ENCODE measurements around the gene MECP2. TPM values are rescaled to one million over a fixed set of nuclear protein-coding genes. Genes with fewer than 3 reads are reported as not detected.
"Not testable (repeated sequence)": the region's sequence is repeated elsewhere in the genome, so short reads cannot be mapped to it uniquely, and the experiment has no call there.

MECP2 gene
- total and polyA plus RNA-seq, 2 experiments from 2014 or later = 18.1 to 19.4 TPM

DNA sequence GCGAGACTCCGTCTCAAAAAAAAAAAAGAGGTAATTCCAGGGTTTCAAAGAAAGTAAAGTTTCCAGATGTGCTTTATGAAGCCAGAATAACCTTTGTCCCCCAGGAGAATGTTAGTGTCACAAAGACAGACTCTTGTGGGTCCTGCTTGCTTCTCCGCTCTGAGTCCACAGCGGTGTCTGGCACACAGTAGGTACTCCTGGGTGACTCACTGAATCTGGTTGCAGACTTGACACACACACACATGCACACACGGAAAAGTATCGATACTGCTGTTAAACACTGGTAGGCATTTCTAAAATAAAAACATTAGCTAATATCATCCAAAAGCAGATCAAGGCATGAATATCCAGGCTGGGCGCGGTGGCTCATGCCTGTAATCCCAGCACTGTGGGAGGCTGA is 102.0 kb downstream of the MECP2 start:
- no peaks in the 10 kb centered on the region for H3K36me3 ChIP-seq (replicated peaks; ENCODE audit: insufficient read depth, low read depth)
- WGBS (ENCODE audit: low lambda C conversion rate, missing lambda C conversion rate) = 86% methylated on average over 8 of the region's 8 CpGs
- no peak overlapping the region for H2AFZ ChIP-seq
- H3K9me3 ChIP-seq (ENCODE audit: low read depth) = no peaks in the 10 kb centered on the region
- no peak overlapping the region for H3K27ac ChIP-seq
- H4K20me1 ChIP-seq (ENCODE audit: insufficient read depth, poor library complexity, severe bottlenecking) = no peaks in the 10 kb centered on the region
- no peaks in the 10 kb centered on the region for H3K9me2 ChIP-seq (replicated peaks; ENCODE audit: insufficient read depth)
- no peak overlapping the region for H3K4me3 ChIP-seq
- H3K4me2 ChIP-seq = no peak overlapping the region
- H3K27me3 ChIP-seq = no peaks in the 10 kb centered on the region
- TF ChIP-seq EZH2phosphoT487 (IDR thresholded peaks at IDR 0.05; ENCODE audit: low read depth, severe bottlenecking, unreplicated experiment) = no peak
- TF ChIP-seq EZH2 (IDR thresholded peaks at IDR 0.05; ENCODE audit: borderline replicate concordance) = no peak
- TF ChIP-seq, protein P1, sequence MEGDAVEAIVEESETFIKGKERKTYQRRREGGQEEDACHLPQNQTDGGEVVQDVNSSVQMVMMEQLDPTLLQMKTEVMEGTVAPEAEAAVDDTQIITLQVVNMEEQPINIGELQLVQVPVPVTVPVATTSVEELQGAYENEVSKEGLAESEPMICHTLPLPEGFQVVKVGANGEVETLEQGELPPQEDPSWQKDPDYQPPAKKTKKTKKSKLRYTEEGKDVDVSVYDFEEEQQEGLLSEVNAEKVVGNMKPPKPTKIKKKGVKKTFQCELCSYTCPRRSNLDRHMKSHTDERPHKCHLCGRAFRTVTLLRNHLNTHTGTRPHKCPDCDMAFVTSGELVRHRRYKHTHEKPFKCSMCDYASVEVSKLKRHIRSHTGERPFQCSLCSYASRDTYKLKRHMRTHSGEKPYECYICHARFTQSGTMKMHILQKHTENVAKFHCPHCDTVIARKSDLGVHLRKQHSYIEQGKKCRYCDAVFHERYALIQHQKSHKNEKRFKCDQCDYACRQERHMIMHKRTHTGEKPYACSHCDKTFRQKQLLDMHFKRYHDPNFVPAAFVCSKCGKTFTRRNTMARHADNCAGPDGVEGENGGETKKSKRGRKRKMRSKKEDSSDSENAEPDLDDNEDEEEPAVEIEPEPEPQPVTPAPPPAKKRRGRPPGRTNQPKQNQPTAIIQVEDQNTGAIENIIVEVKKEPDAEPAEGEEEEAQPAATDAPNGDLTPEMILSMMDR (IDR thresholded peaks at IDR 0.05; ENCODE audit: poor library complexity) = no peak
- no peaks in the 10 kb centered on the region for H3K4me1 ChIP-seq (ENCODE audit: insufficient read depth)
- DNase-seq (ENCODE audit: low spot score) = no peak
- no peaks in the 10 kb centered on the region for H3K79me2 ChIP-seq

DNA sequence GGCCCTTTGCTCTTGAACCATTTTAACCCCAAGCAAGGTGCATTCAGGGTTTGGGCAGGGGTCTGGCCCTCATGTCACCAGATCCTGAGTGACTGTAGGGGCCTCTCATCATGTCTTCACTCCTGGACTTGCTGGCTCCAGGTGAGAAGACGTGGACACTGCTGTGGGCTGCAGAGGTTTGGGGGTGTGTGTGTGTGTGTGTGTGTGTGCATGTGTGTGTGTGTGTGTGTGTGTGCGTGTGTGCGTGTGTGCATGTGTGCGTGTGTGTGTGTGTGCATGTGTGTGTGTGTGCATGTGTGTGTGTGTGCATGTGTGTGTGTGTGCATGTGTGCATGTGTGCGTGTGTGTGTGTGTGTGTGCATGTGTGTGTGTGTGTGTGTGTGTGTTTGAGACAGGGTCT is 103.1 kb downstream of the MECP2 start:
- not testable (repeated sequence) for H4K20me1 ChIP-seq (ENCODE audit: insufficient read depth, poor library complexity, severe bottlenecking); H3K79me2 ChIP-seq; H3K27ac ChIP-seq; H2AFZ ChIP-seq; H3K27me3 ChIP-seq; H3K4me3 ChIP-seq; H3K36me3 ChIP-seq (replicated peaks; ENCODE audit: insufficient read depth, low read depth); H3K4me2 ChIP-seq; H3K9me2 ChIP-seq (replicated peaks; ENCODE audit: insufficient read depth); H3K9me3 ChIP-seq (ENCODE audit: low read depth); DNase-seq (ENCODE audit: low spot score); H3K4me1 ChIP-seq (ENCODE audit: insufficient read depth)
- 83% methylated on average over 4 of the region's 5 CpGs for WGBS (ENCODE audit: low lambda C conversion rate, missing lambda C conversion rate)

DNA sequence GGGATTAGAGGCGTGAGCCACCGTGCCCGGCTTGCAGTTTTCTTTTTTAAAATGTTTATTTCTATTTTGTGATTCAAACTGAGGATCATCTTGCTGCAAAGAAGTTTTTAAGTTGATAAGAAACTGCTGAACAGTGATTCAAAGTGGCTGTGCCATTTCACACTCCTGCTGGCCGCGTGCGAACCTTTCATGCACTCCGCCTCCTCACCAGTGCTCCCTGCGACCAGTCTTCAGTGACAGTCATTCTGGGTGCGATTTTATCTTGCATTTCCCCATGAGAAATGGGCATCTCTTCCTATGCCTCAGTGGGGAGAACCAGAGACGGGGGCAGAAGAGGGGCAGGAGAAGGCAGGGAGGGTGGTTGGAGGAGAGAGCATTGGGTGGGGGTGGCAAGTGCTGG is 103.5 kb downstream of the MECP2 start:
- H4K20me1 ChIP-seq (ENCODE audit: insufficient read depth, poor library complexity, severe bottlenecking) = no peaks in the 10 kb centered on the region
- 91% methylated on average over 10 of the region's 10 CpGs for WGBS (ENCODE audit: low lambda C conversion rate, missing lambda C conversion rate)

DNA sequence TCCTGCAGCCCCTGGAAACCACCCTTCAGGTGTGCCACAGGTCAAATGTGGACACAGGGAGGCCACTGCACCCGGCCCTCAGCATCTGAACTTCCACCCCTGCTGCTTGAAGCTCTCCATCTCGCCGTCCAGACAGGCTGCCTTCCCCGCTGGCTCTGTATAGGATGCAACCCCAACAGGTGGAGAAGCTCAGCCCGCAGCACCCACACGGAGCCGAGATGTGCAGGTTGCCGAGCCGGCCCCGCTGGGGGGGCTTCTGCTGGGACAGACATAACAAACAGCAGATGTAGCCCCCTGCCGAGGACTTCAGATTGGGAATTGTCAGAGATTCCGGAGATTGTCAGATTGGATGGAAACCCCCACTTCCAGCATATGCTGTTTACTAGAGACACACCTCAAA is 104.4 kb downstream of the MECP2 start:
- DNase-seq (ENCODE audit: low spot score) = no peak
- Histone ChIP-seq H3K27me3 (no peaks in the 10 kb centered on the region), H3K9me2 (replicated peaks; ENCODE audit: insufficient read depth) (no peaks in the 10 kb centered on the region), H3K4me3 (no peak overlapping the region), H3K36me3 (replicated peaks; ENCODE audit: insufficient read depth, low read depth) (no peaks in the 10 kb centered on the region), H3K79me2 (no peaks in the 10 kb centered on the region), H3K4me2 (no peak overlapping the region), H4K20me1 (ENCODE audit: insufficient read depth, poor library complexity, severe bottlenecking) (no peaks in the 10 kb centered on the region), H3K4me1 (ENCODE audit: insufficient read depth) (no peaks in the 10 kb centered on the region), H2AFZ (no peak overlapping the region), H3K27ac (no peak overlapping the region), H3K9me3 (ENCODE audit: low read depth) (no peaks in the 10 kb centered on the region)
- 86% methylated on average over 12 of the region's 12 CpGs for WGBS (ENCODE audit: low lambda C conversion rate, missing lambda C conversion rate)
- TF ChIP-seq, protein P1 (IDR thresholded peaks at IDR 0.05; ENCODE audit: poor library complexity) = no peak
- TF ChIP-seq EZH2phosphoT487 (IDR thresholded peaks at IDR 0.05; ENCODE audit: low read depth, severe bottlenecking, unreplicated experiment) (no peak), EZH2 (IDR thresholded peaks at IDR 0.05; ENCODE audit: borderline replicate concordance) (no peak)

More for the DNA sequence above, 103.5 kb downstream of the MECP2 start:
- Histone ChIP-seq H3K9me3 (ENCODE audit: low read depth) (no peaks in the 10 kb centered on the region), H3K9me2 (replicated peaks; ENCODE audit: insufficient read depth) (no peaks in the 10 kb centered on the region), H3K79me2 (no peaks in the 10 kb centered on the region), H3K4me1 (ENCODE audit: insufficient read depth) (no peaks in the 10 kb centered on the region), H3K4me3 (no peak overlapping the region), H3K4me2 (no peak overlapping the region), H3K27me3 (no peaks in the 10 kb centered on the region), H3K36me3 (replicated peaks; ENCODE audit: insufficient read depth, low read depth) (no peaks in the 10 kb centered on the region), H3K27ac (no peak overlapping the region), H2AFZ (no peak overlapping the region)
- DNase-seq (ENCODE audit: low spot score) = no peak
- TF ChIP-seq, protein P1 (IDR thresholded peaks at IDR 0.05; ENCODE audit: poor library complexity) = no peak
- TF ChIP-seq EZH2phosphoT487 (IDR thresholded peaks at IDR 0.05; ENCODE audit: low read depth, severe bottlenecking, unreplicated experiment) (no peak), EZH2 (IDR thresholded peaks at IDR 0.05; ENCODE audit: borderline replicate concordance) (no peak)

Data from hepatocyte (in vitro differentiated cells).